ENCODE measurements around the gene REEP2. TPM values are rescaled to one million over a fixed set of nuclear protein-coding genes. Genes with fewer than 3 reads are reported as not detected.
"Not testable (repeated sequence)": the region's sequence is repeated elsewhere in the genome, so short reads cannot be mapped to it uniquely, and the experiment has no call there.

The REEP2 gene
- total RNA-seq, 1 donor from 2014 or later: 3.0 TPM

DNA sequence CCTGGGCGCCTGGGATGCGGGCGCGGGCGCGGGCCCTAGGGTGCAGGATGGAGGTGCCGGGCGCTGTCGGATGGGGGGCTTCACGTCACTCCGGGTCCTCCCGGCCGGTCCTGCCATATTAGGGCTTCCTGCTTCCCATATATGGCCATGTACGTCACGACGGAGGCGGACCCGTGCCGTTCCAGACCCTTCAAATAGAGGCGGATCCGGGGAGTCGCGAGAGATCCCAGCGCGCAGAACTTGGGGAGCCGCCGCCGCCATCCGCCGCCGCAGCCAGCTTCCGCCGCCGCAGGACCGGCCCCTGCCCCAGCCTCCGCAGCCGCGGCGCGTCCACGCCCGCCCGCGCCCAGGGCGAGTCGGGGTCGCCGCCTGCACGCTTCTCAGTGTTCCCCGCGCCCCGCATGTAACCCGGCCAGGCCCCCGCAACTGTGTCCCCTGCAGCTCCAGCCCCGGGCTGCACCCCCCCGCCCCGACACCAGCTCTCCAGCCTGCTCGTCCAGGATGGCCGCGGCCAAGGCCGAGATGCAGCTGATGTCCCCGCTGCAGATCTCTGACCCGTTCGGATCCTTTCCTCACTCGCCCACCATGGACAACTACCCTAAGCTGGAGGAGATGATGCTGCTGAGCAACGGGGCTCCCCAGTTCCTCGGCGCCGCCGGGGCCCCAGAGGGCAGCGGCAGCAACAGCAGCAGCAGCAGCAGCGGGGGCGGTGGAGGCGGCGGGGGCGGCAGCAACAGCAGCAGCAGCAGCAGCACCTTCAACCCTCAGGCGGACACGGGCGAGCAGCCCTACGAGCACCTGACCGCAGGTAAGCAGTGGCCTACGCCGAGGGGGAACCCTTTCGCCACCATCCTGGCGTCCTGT, 26.6 kb downstream of the REEP2 start, which contains the start of gene EGR1:
TSS of gene EGR1 (plus strand) at position 219 of the 864 bp plus-strand sequence. CDS start at position 502, 283 bp downstream.
- intact Hi-C loops (cut with micrococcal nuclease): loop anchor here (1.0 to 10.0 kb wide), 9 partner anchors 27 to 1099 kb away; partner anchors contain the start of genes FAM53C, HNRNPA0, HSPA9 and KIF20A

DNA sequence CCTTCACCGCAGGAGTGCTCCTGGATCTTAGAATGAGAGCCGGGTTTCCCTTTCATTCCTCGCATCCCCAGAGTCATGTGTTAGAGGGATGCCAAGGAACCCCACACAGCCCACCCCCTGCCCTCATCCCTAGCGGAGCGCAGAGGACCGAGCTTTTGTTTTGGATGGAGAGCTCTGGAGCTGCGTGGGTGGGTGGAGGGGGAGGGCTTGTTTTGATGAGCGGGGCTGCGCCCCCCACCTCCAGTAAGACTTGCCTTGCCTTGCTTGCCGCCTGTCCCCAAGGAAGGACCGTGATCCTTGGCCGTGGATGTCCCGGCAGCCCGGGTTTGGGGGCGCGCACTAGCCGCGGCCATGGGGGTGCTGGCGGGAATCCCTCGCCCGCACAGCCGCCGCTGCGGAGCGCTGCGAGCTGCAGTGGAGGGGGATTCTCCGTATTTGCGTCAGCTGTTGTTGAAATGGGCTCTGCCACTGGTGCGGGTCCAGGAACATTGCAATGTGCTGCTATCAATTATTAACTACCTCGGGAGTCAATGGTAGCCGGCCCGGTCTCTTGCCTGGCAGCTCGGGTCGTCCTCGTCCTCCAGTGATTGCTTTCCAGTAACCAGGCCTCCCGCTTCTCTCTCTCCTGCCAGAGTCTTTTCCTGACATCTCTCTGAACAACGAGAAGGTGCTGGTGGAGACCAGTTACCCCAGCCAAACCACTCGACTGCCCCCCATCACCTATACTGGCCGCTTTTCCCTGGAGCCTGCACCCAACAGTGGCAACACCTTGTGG, 27.5 kb downstream of the REEP2 start:
- intact Hi-C loops (cut with micrococcal nuclease): loop anchor here (10.0 kb wide), 4 partner anchors 712 to 1098 kb away; partner anchors contain the start of genes HNRNPA0, MATR3, SPATA24 and UBE2D2

DNA sequence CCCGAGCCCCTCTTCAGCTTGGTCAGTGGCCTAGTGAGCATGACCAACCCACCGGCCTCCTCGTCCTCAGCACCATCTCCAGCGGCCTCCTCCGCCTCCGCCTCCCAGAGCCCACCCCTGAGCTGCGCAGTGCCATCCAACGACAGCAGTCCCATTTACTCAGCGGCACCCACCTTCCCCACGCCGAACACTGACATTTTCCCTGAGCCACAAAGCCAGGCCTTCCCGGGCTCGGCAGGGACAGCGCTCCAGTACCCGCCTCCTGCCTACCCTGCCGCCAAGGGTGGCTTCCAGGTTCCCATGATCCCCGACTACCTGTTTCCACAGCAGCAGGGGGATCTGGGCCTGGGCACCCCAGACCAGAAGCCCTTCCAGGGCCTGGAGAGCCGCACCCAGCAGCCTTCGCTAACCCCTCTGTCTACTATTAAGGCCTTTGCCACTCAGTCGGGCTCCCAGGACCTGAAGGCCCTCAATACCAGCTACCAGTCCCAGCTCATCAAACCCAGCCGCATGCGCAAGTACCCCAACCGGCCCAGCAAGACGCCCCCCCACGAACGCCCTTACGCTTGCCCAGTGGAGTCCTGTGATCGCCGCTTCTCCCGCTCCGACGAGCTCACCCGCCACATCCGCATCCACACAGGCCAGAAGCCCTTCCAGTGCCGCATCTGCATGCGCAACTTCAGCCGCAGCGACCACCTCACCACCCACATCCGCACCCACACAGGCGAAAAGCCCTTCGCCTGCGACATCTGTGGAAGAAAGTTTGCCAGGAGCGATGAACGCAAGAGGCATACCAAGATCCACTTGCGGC, 28.2 kb downstream of the REEP2 start:
- intact Hi-C loops (cut with micrococcal nuclease): loop anchor here (10.0 kb wide), 4 partner anchors 712 to 1098 kb away; partner anchors contain the start of genes HNRNPA0, MATR3, SPATA24 and UBE2D2

DNA sequence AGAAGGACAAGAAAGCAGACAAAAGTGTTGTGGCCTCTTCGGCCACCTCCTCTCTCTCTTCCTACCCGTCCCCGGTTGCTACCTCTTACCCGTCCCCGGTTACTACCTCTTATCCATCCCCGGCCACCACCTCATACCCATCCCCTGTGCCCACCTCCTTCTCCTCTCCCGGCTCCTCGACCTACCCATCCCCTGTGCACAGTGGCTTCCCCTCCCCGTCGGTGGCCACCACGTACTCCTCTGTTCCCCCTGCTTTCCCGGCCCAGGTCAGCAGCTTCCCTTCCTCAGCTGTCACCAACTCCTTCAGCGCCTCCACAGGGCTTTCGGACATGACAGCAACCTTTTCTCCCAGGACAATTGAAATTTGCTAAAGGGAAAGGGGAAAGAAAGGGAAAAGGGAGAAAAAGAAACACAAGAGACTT, 28.9 kb downstream of the REEP2 start:
- intact Hi-C loops (cut with micrococcal nuclease): loop anchor here (10.0 kb wide), 4 partner anchors 713 to 1097 kb away; partner anchors contain the start of genes HNRNPA0, MATR3, SPATA24 and UBE2D2

DNA sequence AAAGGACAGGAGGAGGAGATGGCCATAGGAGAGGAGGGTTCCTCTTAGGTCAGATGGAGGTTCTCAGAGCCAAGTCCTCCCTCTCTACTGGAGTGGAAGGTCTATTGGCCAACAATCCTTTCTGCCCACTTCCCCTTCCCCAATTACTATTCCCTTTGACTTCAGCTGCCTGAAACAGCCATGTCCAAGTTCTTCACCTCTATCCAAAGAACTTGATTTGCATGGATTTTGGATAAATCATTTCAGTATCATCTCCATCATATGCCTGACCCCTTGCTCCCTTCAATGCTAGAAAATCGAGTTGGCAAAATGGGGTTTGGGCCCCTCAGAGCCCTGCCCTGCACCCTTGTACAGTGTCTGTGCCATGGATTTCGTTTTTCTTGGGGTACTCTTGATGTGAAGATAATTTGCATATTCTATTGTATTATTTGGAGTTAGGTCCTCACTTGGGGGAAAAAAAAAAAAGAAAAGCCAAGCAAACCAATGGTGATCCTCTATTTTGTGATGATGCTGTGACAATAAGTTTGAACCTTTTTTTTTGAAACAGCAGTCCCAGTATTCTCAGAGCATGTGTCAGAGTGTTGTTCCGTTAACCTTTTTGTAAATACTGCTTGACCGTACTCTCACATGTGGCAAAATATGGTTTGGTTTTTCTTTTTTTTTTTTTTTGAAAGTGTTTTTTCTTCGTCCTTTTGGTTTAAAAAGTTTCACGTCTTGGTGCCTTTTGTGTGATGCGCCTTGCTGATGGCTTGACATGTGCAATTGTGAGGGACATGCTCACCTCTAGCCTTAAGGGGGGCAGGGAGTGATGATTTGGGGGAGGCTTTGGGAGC, 29.5 kb downstream of the REEP2 start:
- intact Hi-C loops (cut with micrococcal nuclease): loop anchor here (10.0 kb wide), 4 partner anchors 714 to 1096 kb away; partner anchors contain the start of genes HNRNPA0, MATR3, SPATA24 and UBE2D2

DNA sequence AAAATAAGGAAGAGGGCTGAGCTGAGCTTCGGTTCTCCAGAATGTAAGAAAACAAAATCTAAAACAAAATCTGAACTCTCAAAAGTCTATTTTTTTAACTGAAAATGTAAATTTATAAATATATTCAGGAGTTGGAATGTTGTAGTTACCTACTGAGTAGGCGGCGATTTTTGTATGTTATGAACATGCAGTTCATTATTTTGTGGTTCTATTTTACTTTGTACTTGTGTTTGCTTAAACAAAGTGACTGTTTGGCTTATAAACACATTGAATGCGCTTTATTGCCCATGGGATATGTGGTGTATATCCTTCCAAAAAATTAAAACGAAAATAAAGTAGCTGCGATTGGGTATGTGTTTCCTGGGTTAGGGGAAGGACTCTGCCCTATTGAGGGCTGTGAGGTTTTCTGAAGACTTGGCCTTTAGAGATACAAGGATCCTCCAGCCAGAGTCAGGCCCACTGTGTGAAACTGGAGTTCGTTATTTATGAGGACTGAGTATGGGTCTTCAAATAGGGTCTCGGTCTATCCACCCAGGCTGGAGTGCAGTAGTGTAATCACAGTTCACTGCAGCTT, 30.2 kb downstream of the REEP2 start:
- intact Hi-C loops (cut with micrococcal nuclease): loop anchor here (10.0 kb wide), 4 partner anchors 714 to 1096 kb away; partner anchors contain the start of genes HNRNPA0, MATR3, SPATA24 and UBE2D2

DNA sequence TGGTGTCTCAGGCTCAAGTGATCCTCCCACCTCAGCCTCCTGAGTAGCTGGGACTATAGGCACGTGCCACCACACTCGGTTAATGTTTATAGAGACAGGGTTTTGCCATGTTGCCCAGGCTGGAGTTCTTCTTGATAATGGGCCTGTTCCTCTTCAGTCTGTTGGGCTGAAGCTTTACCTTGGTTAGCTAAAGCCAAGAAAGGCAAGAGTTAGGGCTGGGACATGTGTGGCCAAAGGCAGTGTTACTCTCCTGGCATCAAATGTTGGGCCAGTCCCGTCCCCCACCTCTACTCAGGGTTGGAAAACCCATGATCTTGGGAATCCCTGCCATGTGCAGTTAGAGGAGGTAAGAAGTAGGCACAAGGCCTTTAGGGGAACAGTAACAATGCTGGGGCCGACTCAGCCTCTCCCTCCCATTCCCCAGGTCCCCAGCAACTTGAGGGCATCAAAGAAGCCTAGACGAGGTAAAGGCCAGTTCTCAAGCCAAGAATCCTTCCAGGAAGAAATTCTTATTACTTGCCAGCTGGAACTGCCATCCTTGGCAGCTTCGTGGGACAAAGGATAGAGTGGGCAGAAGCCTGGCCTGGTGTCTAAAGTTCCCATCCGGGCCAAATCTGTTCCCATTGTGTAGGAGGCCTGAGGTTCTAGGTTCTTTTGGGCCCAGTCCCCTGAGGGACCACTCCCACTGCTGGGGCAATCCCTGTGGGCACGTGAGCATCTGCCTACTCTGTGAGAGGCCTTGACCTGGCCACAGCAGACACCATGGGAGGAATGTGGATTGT, 30.9 kb downstream of the REEP2 start:
- intact Hi-C loops (cut with micrococcal nuclease): loop anchor here (10.0 kb wide), 4 partner anchors 715 to 1095 kb away; partner anchors contain the start of genes HNRNPA0, MATR3, SPATA24 and UBE2D2

DNA sequence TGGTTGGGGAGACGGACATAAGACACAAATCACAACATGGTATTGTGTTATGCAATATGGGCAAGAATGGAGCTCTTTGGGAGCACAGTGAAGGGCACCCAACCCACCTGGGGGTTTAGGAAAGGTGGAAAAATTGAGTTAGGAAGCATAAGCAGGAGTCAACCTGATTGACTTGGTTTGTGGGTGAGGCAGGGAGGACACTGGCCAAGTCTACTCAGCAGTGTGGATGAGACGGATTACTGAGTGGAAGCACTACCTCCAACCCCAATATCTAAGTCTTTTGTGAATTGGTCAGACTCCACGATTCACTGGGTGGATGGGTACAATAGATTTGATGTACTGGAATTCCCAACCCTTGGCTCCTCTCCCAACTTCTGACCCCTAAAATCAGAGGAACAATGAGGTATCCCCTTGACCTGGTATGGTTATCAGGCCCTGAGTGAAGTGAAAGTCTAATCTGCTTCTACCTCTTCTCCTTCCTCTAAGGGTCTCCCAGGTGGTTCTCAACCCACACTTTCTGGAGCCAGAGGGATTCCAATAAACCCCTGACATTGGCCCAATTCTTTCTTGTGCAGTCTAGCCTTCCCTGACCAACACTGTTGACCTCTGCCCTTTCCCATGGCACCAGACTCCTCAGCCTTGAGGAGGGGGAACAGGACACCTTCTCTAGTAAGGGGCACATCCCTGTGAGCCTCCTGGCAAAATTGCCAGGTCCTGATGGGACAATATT, 31.6 kb downstream of the REEP2 start:
- intact Hi-C loops (cut with micrococcal nuclease): no loop called here

DNA sequence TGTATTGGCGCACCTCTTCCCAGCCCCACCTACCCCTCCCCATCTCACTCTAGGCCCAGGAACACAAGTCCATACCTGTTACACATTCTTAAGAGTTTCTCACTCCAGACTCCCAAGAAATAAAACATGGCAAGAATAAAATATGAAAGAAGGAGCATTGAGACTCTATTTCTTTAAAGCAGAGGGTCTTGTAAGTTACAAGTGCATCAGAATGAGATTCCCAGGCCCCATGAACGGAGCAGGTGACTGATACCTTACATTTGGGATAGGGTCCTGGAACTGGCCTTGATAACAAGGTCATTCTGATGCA, 32.1 kb downstream of the REEP2 start:
- intact Hi-C loops (cut with micrococcal nuclease): no loop called here

DNA sequence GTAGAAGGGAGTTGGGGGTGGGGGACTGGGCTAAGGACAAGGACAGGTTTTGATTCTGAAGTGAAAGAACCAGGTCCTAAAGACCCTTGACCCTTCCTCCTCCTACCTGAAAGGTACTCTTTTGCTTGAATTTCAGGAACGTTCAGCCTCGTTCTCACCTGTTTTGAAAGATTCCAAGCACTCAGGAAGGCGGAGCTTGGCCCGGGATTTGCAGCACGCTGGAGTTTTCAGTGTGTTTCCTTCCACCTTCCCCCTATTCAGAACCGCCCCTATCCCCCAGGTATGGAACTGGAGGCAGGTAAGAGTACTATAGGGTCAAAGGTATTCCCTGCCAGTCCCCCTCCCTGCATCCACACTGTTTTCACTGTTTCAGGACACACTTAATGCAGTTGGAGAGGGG, 33.5 kb downstream of the REEP2 start:
- intact Hi-C loops (cut with micrococcal nuclease): no loop called here

DNA sequence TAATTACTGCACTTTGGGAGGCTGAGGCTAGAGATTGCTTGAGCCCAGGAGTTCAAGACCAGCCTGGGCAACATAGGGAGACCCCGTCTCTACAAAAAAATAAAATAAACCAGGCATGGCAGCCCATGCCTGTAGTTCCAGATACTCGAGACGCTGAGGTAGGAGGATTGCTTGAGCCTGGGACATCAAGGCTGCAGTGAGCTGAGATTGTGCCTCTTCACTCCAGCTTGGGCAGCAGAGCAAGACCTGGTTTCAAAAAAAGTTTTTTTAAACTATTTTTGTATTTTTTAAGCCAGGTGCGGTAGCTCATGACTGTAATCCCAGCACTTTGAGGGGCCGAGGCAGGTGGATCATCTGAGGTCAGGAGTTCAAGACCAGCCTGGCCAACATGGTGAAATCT, 34.3 kb downstream of the REEP2 start:
- intact Hi-C loops (cut with micrococcal nuclease): not testable (repeated sequence)

DNA sequence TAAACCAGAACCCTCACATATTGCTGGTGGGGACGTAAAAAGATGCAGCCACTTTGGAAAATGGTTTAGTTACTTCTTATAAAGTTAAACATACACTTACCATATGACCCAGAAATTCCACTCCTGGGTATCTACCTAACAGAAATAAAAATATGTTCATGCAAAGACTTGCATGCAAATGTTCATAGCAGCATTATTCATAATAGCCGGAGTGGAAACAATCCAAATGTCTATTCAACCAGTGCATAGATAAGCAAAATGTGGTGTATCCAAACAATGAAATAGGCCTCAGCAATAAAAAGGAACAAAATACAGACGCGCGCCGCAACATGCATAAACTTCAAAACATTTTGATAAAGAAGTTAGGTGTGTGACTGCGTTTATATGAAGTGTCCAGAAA, 38.1 kb downstream of the REEP2 start:
- intact Hi-C loops (cut with micrococcal nuclease): no loop called here

DNA sequence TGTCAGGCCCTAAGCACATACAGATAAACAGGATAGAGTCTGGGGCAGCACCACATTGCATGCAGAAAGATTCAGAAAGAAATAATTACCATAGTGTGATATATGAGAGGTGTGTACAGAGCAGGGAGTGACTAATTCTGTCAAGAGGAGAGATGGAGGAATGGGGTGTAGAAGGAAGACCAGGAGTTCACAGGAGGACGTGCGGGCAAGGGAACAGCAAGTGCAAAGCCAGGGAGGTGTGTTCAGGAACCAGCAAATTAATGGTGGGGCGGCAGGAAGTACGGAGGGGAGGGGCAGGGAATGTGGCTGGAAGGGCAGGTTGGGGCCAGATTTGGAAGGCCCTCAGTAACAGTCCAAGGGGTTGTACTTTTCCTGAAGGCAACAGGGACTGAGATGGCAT, 43.8 kb downstream of the REEP2 start:
- intact Hi-C loops (cut with micrococcal nuclease): no loop called here

DNA sequence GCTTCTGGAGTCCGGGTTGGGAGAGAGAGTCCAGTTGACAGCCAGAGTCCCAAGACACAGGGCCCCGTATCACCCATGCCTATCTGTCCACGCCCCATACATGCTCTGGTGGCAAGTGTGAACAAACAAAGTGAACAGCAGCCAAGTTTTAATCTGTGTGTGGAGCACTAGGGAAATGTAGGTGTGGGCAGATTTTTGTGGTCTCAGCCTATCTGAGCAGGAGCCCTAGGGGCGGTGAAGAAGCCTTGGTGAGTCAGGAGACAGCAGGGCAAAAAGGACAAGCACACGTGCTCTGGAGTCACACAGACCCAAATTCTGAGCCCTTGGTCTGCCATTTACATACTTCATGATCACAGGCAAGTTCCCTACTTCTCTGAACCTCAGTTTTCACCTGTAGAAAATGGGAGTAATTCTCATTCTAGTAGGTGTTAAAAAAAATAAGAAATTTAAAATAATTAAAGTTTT, 49.7 kb downstream of the REEP2 start:
- intact Hi-C loops (cut with micrococcal nuclease): no loop called here

DNA sequence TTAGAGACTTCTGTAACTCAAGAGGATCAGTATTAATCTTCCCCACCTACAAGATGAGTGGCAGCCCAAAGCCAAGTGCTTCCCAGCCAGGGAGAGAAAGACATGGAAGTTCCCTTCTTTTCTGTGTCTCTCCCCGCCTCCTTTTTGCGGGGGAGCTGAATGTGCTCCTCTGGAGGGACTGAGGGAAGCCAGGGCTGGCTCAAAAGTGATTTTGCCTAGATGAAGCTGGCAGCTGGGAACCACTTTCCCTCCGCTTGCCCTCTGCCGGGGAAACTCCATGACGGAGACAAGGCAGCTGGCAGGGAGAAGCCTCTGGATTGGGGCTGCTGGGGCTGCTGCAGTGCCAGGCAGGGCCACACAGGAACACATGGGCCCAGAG, 50.8 kb downstream of the REEP2 start:
- intact Hi-C loops (cut with micrococcal nuclease): no loop called here

DNA sequence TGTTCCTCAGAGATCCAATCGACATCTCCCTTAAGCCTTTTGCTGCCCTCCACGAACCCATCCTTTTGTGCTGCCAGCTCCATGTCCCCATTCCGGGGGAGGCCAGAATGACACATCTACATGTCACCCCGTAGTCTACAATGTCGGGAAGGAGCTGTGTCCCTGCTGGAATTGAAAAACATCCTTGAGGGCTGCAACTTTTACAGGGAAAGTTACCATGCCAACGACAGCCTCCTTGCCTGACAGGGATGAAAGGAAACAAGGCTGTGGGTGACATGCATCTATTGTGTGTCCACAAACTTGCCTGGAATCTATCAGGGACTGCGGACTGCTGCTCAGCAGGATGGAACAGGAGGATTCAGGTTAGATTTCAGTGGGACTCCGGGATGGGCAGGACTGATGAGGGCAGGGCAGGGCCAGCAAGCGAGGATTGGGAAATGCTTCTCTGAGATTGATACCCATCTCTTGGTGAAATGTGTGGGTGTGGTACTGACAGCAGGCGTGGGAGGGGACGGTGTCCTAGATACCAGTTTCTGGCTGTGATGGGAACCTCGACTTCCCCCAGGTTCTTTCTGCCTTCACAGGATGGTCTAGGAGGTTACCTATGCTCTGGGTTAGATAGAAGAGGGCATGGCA, 51.9 kb downstream of the REEP2 start:
- intact Hi-C loops (cut with micrococcal nuclease): no loop called here

DNA sequence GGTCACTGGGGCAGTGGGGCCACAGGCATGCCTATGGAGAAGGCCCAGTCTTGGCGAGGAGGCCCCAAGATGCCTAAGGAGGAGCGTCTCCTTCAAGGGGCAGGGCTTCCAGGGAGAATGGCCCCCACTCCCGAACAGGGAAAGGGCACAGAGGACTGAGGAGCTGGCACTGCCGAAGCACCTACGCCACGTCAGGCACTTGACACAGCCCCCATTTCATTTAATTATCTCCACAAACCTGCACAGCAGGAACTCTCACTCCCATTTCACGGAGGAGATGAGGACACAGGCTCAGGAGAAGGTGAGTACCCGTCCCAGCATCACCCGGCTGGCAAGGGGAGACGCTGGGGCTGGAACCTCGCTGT, 52.4 kb downstream of the REEP2 start:
- intact Hi-C loops (cut with micrococcal nuclease): no loop called here

Data from T-helper 2 cell treated with Interferon-gamma antibody and Interleukin-4, amounts not matched to agents 100 ng/mL and 5 ng/mL, for 36 hours (primary cell).